ENCODE results near the gene PTPN1. TPM values are rescaled to one million over a fixed set of nuclear protein-coding genes. Genes with fewer than 3 reads are reported as not detected.

Gene PTPN1
- polyA plus RNA-seq, 1 of the 3 experiments (the other 2 are of a cell fraction) = 23.6 TPM

- TF ChIP-seq RFX5 (IDR thresholded peaks at IDR 0.05; ENCODE audit: low read length) = no peak
These were observed 55.7 kb downstream of the PTPN1 start (continued) for GRCh38 chr20:50565871-50566270.

- H3K9ac ChIP-seq = no peak overlapping the region
- H3K36me3 ChIP-seq (replicated peaks in 1 of 2; ENCODE audit: control insufficient read depth in 1 of 2, insufficient read depth in 2 of 2, low read length in 1 of 2) = peaks cover 22 to 43% of the 10 kb centered on the region in 2 experiments
- POLR2A ChIA-PET = no interaction called here
- H3K27ac ChIP-seq (ENCODE audit: low read depth in 2 of 2, low read length in 1 of 2) = no peak overlapping the region
- H3F3A ChIP-seq (replicated peaks; ENCODE audit: insufficient read depth) = peaks cover 5% of the 10 kb centered on the region
- H3K4me2 ChIP-seq = no peak overlapping the region
- H3K4me3 ChIP-seq (ENCODE audit: low read depth in 2 of 2, low read length in 1 of 2) = no peak overlapping the region
- H3K4me1 ChIP-seq (ENCODE audit: control insufficient read depth in 1 of 2, insufficient read depth in 2 of 2, low read depth in 1 of 2, low read length in 1 of 2) = peaks cover 21 to 25% of the 10 kb centered on the region in 2 experiments; a peak in 3 of 4 replicates
- H3K27me3 ChIP-seq (ENCODE audit: insufficient read depth) = no peaks in the 10 kb centered on the region
- 96% methylated on average over 14 of the region's 18 CpGs for WGBS (ENCODE audit: low lambda C conversion rate)
- H2AFZ ChIP-seq (ENCODE audit: low read depth) = no peak overlapping the region
- TF ChIP-seq PBX3 (IDR thresholded peaks at IDR 0.05) = no peak
- no peak for TF ChIP-seq EP300 (IDR thresholded peaks at IDR 0.05; ENCODE audit: borderline replicate concordance in 1 of 2, low read depth in 1 of 2, low read length in 1 of 2)
- no peak for TF ChIP-seq SMC3 (IDR thresholded peaks at IDR 0.05; ENCODE audit: low read depth, low read length)
- TF ChIP-seq RAD21 (IDR thresholded peaks at IDR 0.05; ENCODE audit: low read length) = no peak
- TF ChIP-seq TAF1 (IDR thresholded peaks at IDR 0.05; ENCODE audit: borderline replicate concordance, low read depth, low read length) = no peak
- TF ChIP-seq CHD2 (IDR thresholded peaks at IDR 0.05; ENCODE audit: low read length, partially characterized antibody) = no peak
- TF ChIP-seq SIN3A (IDR thresholded peaks at IDR 0.05; ENCODE audit: borderline replicate concordance, low read depth, low read length) = no peak
- TF ChIP-seq POLR2AphosphoS5 (IDR thresholded peaks at IDR 0.05; ENCODE audit: low read depth, low read length) = no peak
- TF ChIP-seq JUND (IDR thresholded peaks at IDR 0.05) = no peak
- no peak for TF ChIP-seq NRF1 (IDR thresholded peaks at IDR 0.05; ENCODE audit: low read depth, low read length)
- no peak for TF ChIP-seq RFX5 (IDR thresholded peaks at IDR 0.05; ENCODE audit: low read length)
- no peak for TF ChIP-seq RCOR1 (IDR thresholded peaks at IDR 0.05; ENCODE audit: low read length)
- TF ChIP-seq RXRA (IDR thresholded peaks at IDR 0.05; ENCODE audit: borderline replicate concordance, low read depth) = no peak
- no peak for TF ChIP-seq FOXM1 (IDR thresholded peaks at IDR 0.05; ENCODE audit: low read depth)
- TF ChIP-seq GABPA (IDR thresholded peaks at IDR 0.05; ENCODE audit: low read depth) = no peak
- TF ChIP-seq GATA2 (CRISPR knock-in tag; IDR thresholded peaks at IDR 0.05) = no peak
- TF ChIP-seq TEAD4 (IDR thresholded peaks at IDR 0.05; ENCODE audit: borderline replicate concordance, insufficient read depth) = no peak
- H3K9me3 ChIP-seq = no peaks in the 10 kb centered on the region
- H4K20me1 ChIP-seq (ENCODE audit: insufficient read depth) = peaks cover 22% of the 10 kb centered on the region
- H3K79me2 ChIP-seq (ENCODE audit: insufficient read depth) = peaks cover 39% of the 10 kb centered on the region
- no peak for DNase-seq
- CTCF ChIA-PET = interaction anchor here (1.1 kb wide), 1 partner anchor 15 kb away, joined by 3 read pairs; no protein-coding TSS in a partner anchor
- H3K9me2 ChIP-seq = no peaks in the 10 kb centered on the region
These were observed 57.8 kb downstream of the PTPN1 start for GRCh38 chr20:50567860-50568548.
